Breast epithelium (tissue), 4 donors: ENCODE measurements around the gene RABGAP1L. TPM values are rescaled to one million over a fixed set of nuclear protein-coding genes. Genes with fewer than 3 reads are reported as not detected.

Experiments used
- DNase-seq, 2 donors: peaks; one replicate each; pipeline ENCODE4 v3.0.0-alpha.2; 2019; ENCODE audit warnings: low spot score in 2 of 2
- H3K27ac ChIP-seq, 2 donors: fragments of 200-600 bp; sonication (generic) in 1 of 2; one replicate each; pipeline ENCODE4 v1.5.1; 2016 to 2019; ENCODE audit warnings: mild to moderate bottlenecking in 1 of 2
- H3K27me3 ChIP-seq, 2 donors: fragments of 200-600 bp; sonication (generic) in 1 of 2; one replicate each; pipeline versions ENCODE4 v1.5.1 to v1.6.0; 2017 to 2019; ENCODE audit warnings: control low read depth in 1 of 2, mild to moderate bottlenecking in 1 of 2
- H3K36me3 ChIP-seq: fragments of 200-600 bp; one replicate; pipeline ENCODE4 v1.5.1; 2019
- H3K4me1 ChIP-seq, 2 donors: fragments of 200-600 bp; sonication (generic); one replicate each; pipeline ENCODE4 v1.5.1; 2016 to 2019; ENCODE audit warnings: control low read depth in 1 of 2
- H3K4me3 ChIP-seq, 3 donors: fragments of 200-600 bp; sonication (generic); 1 replicate in 2 of 3; 2 replicates in 1 of 3; pipeline ENCODE4 v1.5.1; 2016 to 2019; ENCODE audit warnings: mild to moderate bottlenecking in 3 of 3, moderate library complexity in 2 of 3
- H3K9me3 ChIP-seq, 2 donors: fragments of 200-600 bp; sonication (generic) in 1 of 2; one replicate each; pipeline ENCODE4 v1.5.1; 2016 to 2019; ENCODE audit warnings: control low read depth in 1 of 2
- POLR2A ChIP-seq: fragments of 450-650 bp; IDR thresholded peaks from one replicate; pipeline ENCODE4 v1.6.1; 2016; ENCODE audit warnings: antibody characterized with exemption, mild to moderate bottlenecking, moderate library complexity
- POLR2AphosphoS5 ChIP-seq, 3 donors: sonication (generic); formaldehyde crosslinking; IDR thresholded peaks; one replicate each; pipeline ENCODE4 v1.6.1; 2017; ENCODE audit warnings: antibody characterized with exemption in 3 of 3
- intact Hi-C: fragments of 100-400 bp; cut with DNase I; formaldehyde crosslinking; loops from one replicate; pipeline ENCODE4 v1.15.1; 2023; ENCODE audit warnings: low total_unique reads
- total RNA-seq, 3 donors: library from RNA; depleted of rRNA; stranded (reverse); fragments of >200 nt; gene quantifications; one replicate each; pipeline ENCODE4 v1.1.0, GENCODE V29; 2016
- TF ChIP-seq, protein P1 (sequence below), 3 donors: fragments of 450-650 bp; IDR thresholded peaks; one replicate each; pipeline ENCODE4 v1.5.1; 2016 to 2017; ENCODE audit warnings: antibody characterized with exemption in 3 of 3, mild to moderate bottlenecking in 3 of 3, moderate library complexity in 3 of 3

Gene RABGAP1L
- total RNA-seq, 3 donors from 2014 or later, result 41.3 to 83.7 (median 49.5) TPM

GRCh38 chr1:174663358-174663757 lies 504.0 kb downstream of the RABGAP1L start:
- no peaks in the 10 kb centered on the region for H3K4me1 ChIP-seq
- no peaks in the 10 kb centered on the region for H3K36me3 ChIP-seq
- intact Hi-C loops, result no loop called here
- DNase-seq, result no peak
- H3K9me3 ChIP-seq, result peaks cover 0 to 8% of the 10 kb centered on the region in 2 donors
- no peak overlapping the region for H3K27ac ChIP-seq
- TF ChIP-seq, protein P1, sequence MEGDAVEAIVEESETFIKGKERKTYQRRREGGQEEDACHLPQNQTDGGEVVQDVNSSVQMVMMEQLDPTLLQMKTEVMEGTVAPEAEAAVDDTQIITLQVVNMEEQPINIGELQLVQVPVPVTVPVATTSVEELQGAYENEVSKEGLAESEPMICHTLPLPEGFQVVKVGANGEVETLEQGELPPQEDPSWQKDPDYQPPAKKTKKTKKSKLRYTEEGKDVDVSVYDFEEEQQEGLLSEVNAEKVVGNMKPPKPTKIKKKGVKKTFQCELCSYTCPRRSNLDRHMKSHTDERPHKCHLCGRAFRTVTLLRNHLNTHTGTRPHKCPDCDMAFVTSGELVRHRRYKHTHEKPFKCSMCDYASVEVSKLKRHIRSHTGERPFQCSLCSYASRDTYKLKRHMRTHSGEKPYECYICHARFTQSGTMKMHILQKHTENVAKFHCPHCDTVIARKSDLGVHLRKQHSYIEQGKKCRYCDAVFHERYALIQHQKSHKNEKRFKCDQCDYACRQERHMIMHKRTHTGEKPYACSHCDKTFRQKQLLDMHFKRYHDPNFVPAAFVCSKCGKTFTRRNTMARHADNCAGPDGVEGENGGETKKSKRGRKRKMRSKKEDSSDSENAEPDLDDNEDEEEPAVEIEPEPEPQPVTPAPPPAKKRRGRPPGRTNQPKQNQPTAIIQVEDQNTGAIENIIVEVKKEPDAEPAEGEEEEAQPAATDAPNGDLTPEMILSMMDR (IDR thresholded peaks at IDR 0.05), result no peak
- no peak for TF ChIP-seq POLR2AphosphoS5 (IDR thresholded peaks at IDR 0.05)
- TF ChIP-seq POLR2A, result no peak
- no peaks in the 10 kb centered on the region for H3K27me3 ChIP-seq
- no peak overlapping the region for H3K4me3 ChIP-seq

GRCh38 chr1:174666248-174666647 lies 506.9 kb downstream of the RABGAP1L start:
- TF ChIP-seq POLR2A, result no peak
- TF ChIP-seq, protein P1 (IDR thresholded peaks at IDR 0.05), result no peak
- TF ChIP-seq POLR2AphosphoS5 (IDR thresholded peaks at IDR 0.05), result no peak
- no peaks in the 10 kb centered on the region for H3K27me3 ChIP-seq
- no peaks in the 10 kb centered on the region for H3K4me1 ChIP-seq
- no peak for DNase-seq
- intact Hi-C loops, result no loop called here
- no peaks in the 10 kb centered on the region for H3K36me3 ChIP-seq
- H3K9me3 ChIP-seq, result peaks cover 10 to 23% of the 10 kb centered on the region in 2 donors
- no peak overlapping the region for H3K4me3 ChIP-seq
- H3K27ac ChIP-seq, result no peak overlapping the region

- H3K27ac ChIP-seq, result no peak overlapping the region
- TF ChIP-seq, protein P1 (IDR thresholded peaks at IDR 0.05), result no peak
- TF ChIP-seq POLR2AphosphoS5 (IDR thresholded peaks at IDR 0.05) (no peak), POLR2A (no peak)
- H3K27me3 ChIP-seq, result no peaks in the 10 kb centered on the region
- DNase-seq, result no peak
- H3K9me3 ChIP-seq, result peaks cover 10 to 23% of the 10 kb centered on the region in 2 donors
- no peaks in the 10 kb centered on the region for H3K36me3 ChIP-seq
- no peak overlapping the region for H3K4me3 ChIP-seq
- intact Hi-C loops, result no loop called here
- no peaks in the 10 kb centered on the region for H3K4me1 ChIP-seq
Measured at GRCh38 chr1:174671826-174672225, 512.5 kb downstream of the RABGAP1L start.

DNA sequence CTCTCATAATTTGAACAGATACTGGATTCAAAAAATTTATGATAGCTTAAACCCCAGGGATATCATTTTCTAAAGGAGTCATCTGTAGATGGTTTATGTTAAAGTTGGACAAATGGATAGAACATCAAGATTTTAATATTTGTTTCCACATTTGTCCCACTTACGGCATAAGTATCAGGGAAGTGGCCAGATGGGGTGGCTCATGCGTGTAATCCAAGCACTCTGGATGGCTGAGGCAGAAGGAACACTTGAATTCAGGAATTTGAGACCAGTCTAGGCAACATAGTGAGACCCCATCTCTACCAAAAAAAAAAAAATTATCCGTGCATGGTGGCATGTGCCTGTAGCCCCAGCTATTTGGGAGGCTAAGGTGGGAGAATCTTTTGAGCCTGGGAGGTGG lies 517.5 kb downstream of the RABGAP1L start:
- intact Hi-C loops, result no loop called here
- H3K36me3 ChIP-seq, result no peaks in the 10 kb centered on the region
- H3K27ac ChIP-seq, result no peak overlapping the region
- H3K4me1 ChIP-seq, result no peaks in the 10 kb centered on the region
- no peak overlapping the region for H3K4me3 ChIP-seq
- TF ChIP-seq, protein P1 (IDR thresholded peaks at IDR 0.05), result no peak
- TF ChIP-seq POLR2AphosphoS5 (IDR thresholded peaks at IDR 0.05) (no peak), POLR2A (no peak)
- no peaks in the 10 kb centered on the region for H3K27me3 ChIP-seq
- DNase-seq, result no peak
- H3K9me3 ChIP-seq, result no peaks in the 10 kb centered on the region

DNA sequence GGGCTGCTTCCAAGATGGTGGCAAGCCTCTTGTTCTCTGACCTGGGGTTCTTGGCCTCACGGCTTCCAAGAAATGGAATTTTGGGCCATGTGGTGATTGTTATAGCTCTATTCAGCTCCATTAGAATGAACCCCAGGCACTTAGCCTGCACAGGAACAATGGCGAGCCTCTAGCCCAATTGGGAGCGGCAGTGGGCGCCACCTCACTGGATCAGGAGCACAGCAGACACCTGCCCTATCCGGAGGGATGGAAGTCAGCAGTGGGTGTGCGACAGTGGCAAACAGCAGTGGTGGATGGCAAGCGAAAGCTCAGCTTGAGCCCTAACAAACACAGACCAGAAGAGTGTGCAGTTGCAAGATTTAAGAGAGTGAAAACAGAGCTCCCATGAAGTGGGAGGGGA lies 519.3 kb downstream of the RABGAP1L start:
- Histone ChIP-seq H3K27ac (no peak overlapping the region), H3K9me3 (no peaks in the 10 kb centered on the region), H3K27me3 (no peaks in the 10 kb centered on the region), H3K4me3 (no peak overlapping the region), H3K4me1 (no peaks in the 10 kb centered on the region), H3K36me3 (no peaks in the 10 kb centered on the region)
- DNase-seq, result no peak
- no peak for TF ChIP-seq POLR2AphosphoS5 (IDR thresholded peaks at IDR 0.05)
- intact Hi-C loops, result no loop called here

GRCh38 chr1:174680101-174680500 lies 520.8 kb downstream of the RABGAP1L start:
- no peaks in the 10 kb centered on the region for H3K36me3 ChIP-seq
- no peaks in the 10 kb centered on the region for H3K9me3 ChIP-seq
- intact Hi-C loops, result no loop called here
- no peaks in the 10 kb centered on the region for H3K4me1 ChIP-seq
- H3K27me3 ChIP-seq, result no peaks in the 10 kb centered on the region
- TF ChIP-seq POLR2AphosphoS5 (IDR thresholded peaks at IDR 0.05) (no peak), POLR2A (no peak)
- TF ChIP-seq, protein P1 (IDR thresholded peaks at IDR 0.05), result no peak
- H3K4me3 ChIP-seq, result no peak overlapping the region
- DNase-seq, result no peak
- no peak overlapping the region for H3K27ac ChIP-seq
